Activated B cell treated with CpG ODN at 0.5 μM for 24 hours (primary cell): ENCODE measurements around the gene TMEM178B. TPM values are rescaled to one million over a fixed set of nuclear protein-coding genes. Genes with fewer than 3 reads are reported as not detected.

Source experiments
- ATAC-seq: fragments of 200-7000 bp; cut with Tn5 transposase; one replicate; pipeline ENCODE4 v1.10.0; 2021; ENCODE audit warnings: low read depth, mild to moderate bottlenecking, moderate library complexity
- CTCF ChIA-PET: fragments of 350-600 bp; sonication (Branson Sonifier 250); formaldehyde crosslinking; loops from one replicate; lab custom pipeline; 2021; ENCODE audit warnings: antibody characterized with exemption; lab: Charles Lee
- POLR2A ChIA-PET: fragments of 350-600 bp; sonication (Branson Sonifier 250); formaldehyde crosslinking; loops from one replicate; lab custom pipeline; 2021; ENCODE audit warnings: antibody characterized with exemption; lab: Charles Lee
- DNase-seq: peaks from one replicate; pipeline ENCODE4 v3.0.0; 2022
- H3K27ac Mint-ChIP-seq: one replicate; pipeline ENCODE4 v1.8.0; 2020; ENCODE audit warnings: mixed read lengths
- H3K27me3 Mint-ChIP-seq: one replicate; pipeline ENCODE4 v1.8.0; 2021; ENCODE audit warnings: mixed read lengths
- H3K36me3 Mint-ChIP-seq: one replicate; pipeline ENCODE4 v1.8.0; 2021; ENCODE audit warnings: low read depth, mixed read lengths
- H3K4me1 Mint-ChIP-seq: one replicate; pipeline ENCODE4 v1.8.0; 2021; ENCODE audit warnings: mixed read lengths
- H3K4me3 Mint-ChIP-seq: one replicate; pipeline ENCODE4 v1.8.0; 2020; ENCODE audit warnings: mild to moderate bottlenecking, mixed read lengths
- H3K9me3 Mint-ChIP-seq: one replicate; pipeline ENCODE4 v1.8.0; 2020; ENCODE audit warnings: mixed read lengths
- CTCF ChIP-seq: fragments of 200-600 bp; IDR thresholded peaks from one replicate; pipeline ENCODE4 v1.8.0; 2022; ENCODE audit warnings: antibody characterized with exemption, mild to moderate bottlenecking
- intact Hi-C: fragments of 100-400 bp; cut with micrococcal nuclease; formaldehyde crosslinking; loops from one replicate; pipeline ENCODE4 v1.15.1; 2024
- total RNA-seq: library from RNA; stranded (reverse); gene quantifications from 2 replicates; pipeline ENCODE4 v1.2.3, GENCODE V29; 2022

The TMEM178B gene
- total RNA-seq, 1 donor from 2014 or later = 0.49 TPM

GRCh38 chr7:141275350-141275749 is 201.5 kb downstream of the TMEM178B start:
- no peak overlapping the region for H3K27ac Mint-ChIP-seq
- no peak for DNase-seq
- no peak for TF ChIP-seq CTCF
- ChIA-PET POLR2A (no interaction called here), CTCF (no interaction called here)
- no peaks in the 10 kb centered on the region for H3K27me3 Mint-ChIP-seq
- H3K4me3 Mint-ChIP-seq = no peak overlapping the region
- H3K4me1 Mint-ChIP-seq = no peaks in the 10 kb centered on the region
- no peaks in the 10 kb centered on the region for H3K9me3 Mint-ChIP-seq
- intact Hi-C loops = no loop called here
- H3K36me3 Mint-ChIP-seq = no peaks in the 10 kb centered on the region
- no peak for ATAC-seq

- intact Hi-C loops = no loop called here
- no peak for ATAC-seq
- POLR2A ChIA-PET = no interaction called here
Observed at GRCh38 chr7:141276031-141276430, 202.2 kb downstream of the TMEM178B start.

GRCh38 chr7:141280100-141280499 is 206.2 kb downstream of the TMEM178B start:
- TF ChIP-seq CTCF = no peak
- intact Hi-C loops = no loop called here
- no peak overlapping the region for H3K4me3 Mint-ChIP-seq

More at GRCh38 chr7:141276031-141276430, 202.2 kb downstream of the TMEM178B start:
- H3K36me3 Mint-ChIP-seq = no peaks in the 10 kb centered on the region
- TF ChIP-seq CTCF = no peak
- no peak overlapping the region for H3K4me3 Mint-ChIP-seq
- no peak overlapping the region for H3K27ac Mint-ChIP-seq
- CTCF ChIA-PET = no interaction called here
- H3K9me3 Mint-ChIP-seq = no peaks in the 10 kb centered on the region
- no peak for DNase-seq
- H3K27me3 Mint-ChIP-seq = no peaks in the 10 kb centered on the region
- no peaks in the 10 kb centered on the region for H3K4me1 Mint-ChIP-seq

GRCh38 chr7:141281311-141281710 is 207.4 kb downstream of the TMEM178B start:
- ATAC-seq (no peak), DNase-seq (no peak)
- ChIA-PET POLR2A (interaction anchor here (0.7 kb wide), 1 partner anchor 26 kb away, joined by 3 read pairs; no protein-coding TSS in a partner anchor), CTCF (no interaction called here)
- TF ChIP-seq CTCF = no peak
- Mint-ChIP-seq H3K27me3 (no peaks in the 10 kb centered on the region), H3K36me3 (no peaks in the 10 kb centered on the region), H3K27ac (no peak overlapping the region), H3K9me3 (no peaks in the 10 kb centered on the region), H3K4me3 (no peak overlapping the region), H3K4me1 (no peaks in the 10 kb centered on the region)
- intact Hi-C loops = no loop called here

More at GRCh38 chr7:141280100-141280499, 206.2 kb downstream of the TMEM178B start:
- CTCF ChIA-PET = no interaction called here
- POLR2A ChIA-PET = no interaction called here
- ATAC-seq (no peak), DNase-seq (no peak)
- H3K4me1 Mint-ChIP-seq = no peaks in the 10 kb centered on the region
- H3K27ac Mint-ChIP-seq = no peak overlapping the region
- no peaks in the 10 kb centered on the region for H3K36me3 Mint-ChIP-seq
- no peaks in the 10 kb centered on the region for H3K9me3 Mint-ChIP-seq
- H3K27me3 Mint-ChIP-seq = no peaks in the 10 kb centered on the region

- Mint-ChIP-seq H3K9me3 (no peaks in the 10 kb centered on the region), H3K27me3 (no peaks in the 10 kb centered on the region), H3K27ac (no peak overlapping the region), H3K4me1 (peaks cover 6% of the 10 kb centered on the region), H3K4me3 (no peak overlapping the region), H3K36me3 (no peaks in the 10 kb centered on the region)
- ChIA-PET CTCF (no interaction called here), POLR2A (no interaction called here)
- TF ChIP-seq CTCF = no peak
- DNase-seq = no peak
- no peak for ATAC-seq
- intact Hi-C loops = no loop called here
Observed at GRCh38 chr7:141286522-141286921, 212.7 kb downstream of the TMEM178B start.
